Left lobe of liver (tissue), 2 donors: ENCODE data around the gene OR11H12. TPM values are rescaled to one million over a fixed set of nuclear protein-coding genes. Genes with fewer than 3 reads are reported as not detected.
"Not testable (repeated sequence)": the region's sequence is repeated elsewhere in the genome, so short reads cannot be mapped to it uniquely, and the experiment has no call there.

Experiments
- ATAC-seq: fragments of 200-7000 bp; cut with Tn5 transposase; one replicate; pipeline ENCODE4 v1.9.1; 2020; ENCODE audit warnings: mild to moderate bottlenecking, moderate library complexity
- DNase-seq: peaks from one replicate; pipeline ENCODE4 v3.0.0-alpha.2; 2020; ENCODE audit warnings: low spot score
- total RNA-seq: library from RNA; stranded (reverse); gene quantifications from one replicate; pipeline ENCODE4 v1.2.1, GENCODE V29; 2021
- donor health status: DM: no; HTN: no; CAD: no; lungs with moderate emphysema.
- donor health status: DM: no; HTN: yes; CAD: no.

OR11H12 gene, protein sequence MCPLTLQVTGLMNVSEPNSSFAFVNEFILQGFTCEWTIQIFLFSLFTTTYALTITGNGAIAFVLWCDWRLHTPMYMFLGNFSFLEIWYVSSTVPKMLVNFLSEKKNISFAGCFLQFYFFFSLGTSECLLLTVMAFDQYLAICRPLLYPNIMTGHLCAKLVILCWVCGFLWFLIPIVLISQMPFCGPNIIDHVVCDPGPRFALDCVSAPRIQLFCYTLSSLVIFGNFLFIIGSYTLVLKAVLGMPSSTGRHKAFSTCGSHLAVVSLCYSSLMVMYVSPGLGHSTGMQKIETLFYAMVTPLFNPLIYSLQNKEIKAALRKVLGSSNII
- total RNA-seq, result not detected

DNA sequence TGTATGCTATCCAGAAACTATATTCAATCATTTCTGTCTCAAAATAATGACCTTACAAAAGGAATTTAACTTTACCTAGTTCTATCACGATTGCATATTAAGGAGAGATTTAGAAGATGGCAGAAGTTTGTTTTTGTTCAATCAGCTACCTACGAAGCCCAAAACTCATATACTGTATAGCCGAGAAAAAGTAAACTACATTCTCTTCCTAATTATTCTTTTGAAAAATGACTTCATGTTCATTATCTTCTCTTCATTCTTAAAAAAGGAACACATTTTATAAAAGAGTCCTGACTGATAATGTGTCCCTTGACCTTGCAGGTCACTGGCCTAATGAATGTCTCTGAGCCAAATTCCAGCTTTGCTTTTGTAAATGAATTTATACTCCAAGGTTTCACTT is at the start of gene OR11H12:
Gene OR11H12, plus strand, starts transcription at position 301 of the 400 bp plus-strand sequence. Its CDS starts 0 bp downstream, at position 301.
- DNase-seq, ATAC-seq: not testable (repeated sequence)

- not testable (repeated sequence) for DNase-seq, ATAC-seq
Observed at GRCh38 chr14:18582908-18583307, 18.0 kb upstream of the OR11H12 start.

DNA sequence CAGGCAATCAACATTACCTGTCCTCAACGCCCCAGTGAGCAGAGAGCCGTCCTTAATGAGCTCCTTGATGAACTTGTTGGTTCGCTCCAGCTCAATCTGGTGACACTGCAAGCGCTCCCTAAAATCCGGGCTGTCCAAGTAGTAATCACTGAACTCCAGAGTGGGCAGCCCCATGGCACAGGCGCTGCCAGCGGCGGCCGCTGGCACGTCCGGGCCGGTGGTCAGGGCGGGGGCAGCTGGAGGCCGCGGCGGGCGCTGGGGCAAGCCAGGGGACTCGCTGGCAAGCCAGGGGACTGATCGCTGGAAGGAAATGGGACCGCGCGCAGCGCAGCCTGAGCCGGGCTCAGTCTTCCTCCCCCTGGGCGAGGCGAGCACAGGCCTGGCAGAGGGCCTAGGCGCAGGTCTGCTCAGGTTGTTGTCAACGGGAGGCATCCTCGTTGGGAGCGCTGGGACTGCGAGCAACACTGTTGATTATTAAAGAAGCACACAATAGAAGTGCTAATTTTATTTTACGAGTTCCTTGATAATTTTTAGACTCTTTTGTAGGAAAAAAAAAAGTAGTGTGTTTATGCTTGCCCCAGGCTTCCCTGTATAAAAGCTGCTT is 25.8 kb downstream of the OR11H12 start:
- ATAC-seq, DNase-seq: not testable (repeated sequence)

- not testable (repeated sequence) for DNase-seq, ATAC-seq
Observed at GRCh38 chr14:18636066-18636465, 35.1 kb downstream of the OR11H12 start.

- not testable (repeated sequence) for DNase-seq, ATAC-seq
Observed at GRCh38 chr14:18638032-18638431, 37.1 kb downstream of the OR11H12 start.

GRCh38 chr14:18638785-18639184 is 37.9 kb downstream of the OR11H12 start:
- DNase-seq, ATAC-seq: not testable (repeated sequence)

GRCh38 chr14:18646075-18646730 is 45.3 kb downstream of the OR11H12 start:
- not testable (repeated sequence) for DNase-seq, ATAC-seq
